GM12892 (cell line): Measurements from ENCODE around the gene PFKFB3.
"Not testable (repeated sequence)": the region's sequence is repeated elsewhere in the genome, so short reads cannot be mapped to it uniquely, and the experiment has no call there.

Source experiments
- DNase-seq: peaks from one replicate; pipeline ENCODE4 v3.0.0; 2011; ENCODE audit not compliant: insufficient read length
- FAIRE-seq: peaks from 2 replicates; lab custom pipeline; 2011; peaks lifted over from hg19 to GRCh38; lab: Jason Lieb, UNC
- POLR2A ChIP-seq: IDR thresholded peaks from 2 replicates; pipeline ENCODE4 v1.6.1; 2011; ENCODE audit warnings: low read depth, low read length, control low read depth
- POLR2AphosphoS5 ChIP-seq: IDR thresholded peaks from 2 replicates; pipeline ENCODE4 v1.6.1; 2011; ENCODE audit warnings: low read depth, low read length, control low read depth
- TAF1 ChIP-seq: IDR thresholded peaks from 2 replicates; pipeline ENCODE4 v1.6.1; 2011; ENCODE audit warnings: low read depth, mild to moderate bottlenecking, control low read depth, low read length, borderline replicate concordance

The PFKFB3 gene

GRCh38 chr10:6180480-6181110, 22.1 kb upstream of the PFKFB3 start:
- no peak for FAIRE-seq
- TF ChIP-seq POLR2A (no peak), TAF1 (no peak)

GRCh38 chr10:6181249-6181648, 21.5 kb upstream of the PFKFB3 start:
- TF ChIP-seq POLR2AphosphoS5 (no peak), POLR2A (no peak), TAF1 (no peak)
- FAIRE-seq = no peak
- no peak for DNase-seq

More at GRCh38 chr10:6180480-6181110, 22.1 kb upstream of the PFKFB3 start:
- DNase-seq = no peak

GRCh38 chr10:6182454-6183098, 20.2 kb upstream of the PFKFB3 start:
- FAIRE-seq (no peak), DNase-seq (no peak)
- TF ChIP-seq TAF1 = no peak
- no peak for TF ChIP-seq POLR2A

- FAIRE-seq (no peak), DNase-seq (no peak)
- TF ChIP-seq POLR2A = no peak
- TF ChIP-seq TAF1 = no peak
Observed at GRCh38 chr10:6185039-6185716, 17.6 kb upstream of the PFKFB3 start.

GRCh38 chr10:6186894-6187256, 15.9 kb upstream of the PFKFB3 start:
- DNase-seq (no peak), FAIRE-seq (no peak)
- TF ChIP-seq TAF1 (no peak), POLR2A (no peak)

- FAIRE-seq (no peak), DNase-seq (no peak)
- TF ChIP-seq POLR2A (no peak), POLR2AphosphoS5 (no peak), TAF1 (no peak)
Observed at GRCh38 chr10:6187278-6187677, 15.5 kb upstream of the PFKFB3 start.

GRCh38 chr10:6190033-6190432, 12.7 kb upstream of the PFKFB3 start:
- not testable (repeated sequence) for DNase-seq, FAIRE-seq

GRCh38 chr10:6191147-6191546, 11.6 kb upstream of the PFKFB3 start:
- FAIRE-seq = no peak
- DNase-seq = no peak
- TF ChIP-seq POLR2AphosphoS5 = no peak
- no peak for TF ChIP-seq POLR2A
- TF ChIP-seq TAF1 = no peak

- no peak for FAIRE-seq
- TF ChIP-seq POLR2AphosphoS5 = no peak
- TF ChIP-seq TAF1 = no peak
- TF ChIP-seq POLR2A = no peak
Observed at GRCh38 chr10:6191569-6191968, 11.2 kb upstream of the PFKFB3 start.

GRCh38 chr10:6193342-6193741, 9.4 kb upstream of the PFKFB3 start:
- not testable (repeated sequence) for DNase-seq, FAIRE-seq

More at GRCh38 chr10:6191569-6191968, 11.2 kb upstream of the PFKFB3 start:
- no peak for DNase-seq

GRCh38 chr10:6194311-6194710, 8.4 kb upstream of the PFKFB3 start:
- TF ChIP-seq POLR2A (no peak), TAF1 (no peak), POLR2AphosphoS5 (no peak)
- FAIRE-seq = no peak
- no peak for DNase-seq

- FAIRE-seq (no peak), DNase-seq (no peak)
- TF ChIP-seq POLR2AphosphoS5 = no peak
- TF ChIP-seq POLR2A = no peak
- no peak for TF ChIP-seq TAF1
Observed at GRCh38 chr10:6195376-6195775, 7.4 kb upstream of the PFKFB3 start.
